ENCODE data around the gene VWA2. TPM values are rescaled to one million over a fixed set of nuclear protein-coding genes. Genes with fewer than 3 reads are reported as not detected.

The VWA2 gene
- total RNA-seq, 4 donors from 2014 or later = 0.19 TPM; not detected in 3

- TF ChIP-seq CTCF (IDR thresholded peaks at IDR 0.05; ENCODE audit: low read depth) = no peak
These were observed 55.5 kb downstream of the VWA2 start for GRCh38 chr10:114294549-114294948.

GRCh38 chr10:114295393-114295792, 56.3 kb downstream of the VWA2 start:
- TF ChIP-seq CTCF (IDR thresholded peaks at IDR 0.05; ENCODE audit: low read depth) = no peak

- no peak for TF ChIP-seq CTCF (IDR thresholded peaks at IDR 0.05; ENCODE audit: low read depth)
These were observed 58.2 kb downstream of the VWA2 start for GRCh38 chr10:114297136-114297705.

GRCh38 chr10:114300036-114300645, 61.1 kb downstream of the VWA2 start:
- no peak for TF ChIP-seq CTCF (IDR thresholded peaks at IDR 0.05; ENCODE audit: low read depth)

GRCh38 chr10:114301177-114301576, 62.1 kb downstream of the VWA2 start:
- no peak for TF ChIP-seq CTCF (IDR thresholded peaks at IDR 0.05; ENCODE audit: low read depth)

- TF ChIP-seq CTCF (IDR thresholded peaks at IDR 0.05; ENCODE audit: low read depth) = no peak
These were observed 63.1 kb downstream of the VWA2 start for GRCh38 chr10:114301951-114302710.

- TF ChIP-seq CTCF (IDR thresholded peaks at IDR 0.05; ENCODE audit: low read depth) = no peak
These were observed 64.5 kb downstream of the VWA2 start for GRCh38 chr10:114303556-114303955.
